ENCODE results near the gene F12. TPM values are rescaled to one million over a fixed set of nuclear protein-coding genes. Genes with fewer than 3 reads are reported as not detected.

F12 gene
- total RNA-seq, 1 donor from 2014 or later = 0.69 TPM

DNA sequence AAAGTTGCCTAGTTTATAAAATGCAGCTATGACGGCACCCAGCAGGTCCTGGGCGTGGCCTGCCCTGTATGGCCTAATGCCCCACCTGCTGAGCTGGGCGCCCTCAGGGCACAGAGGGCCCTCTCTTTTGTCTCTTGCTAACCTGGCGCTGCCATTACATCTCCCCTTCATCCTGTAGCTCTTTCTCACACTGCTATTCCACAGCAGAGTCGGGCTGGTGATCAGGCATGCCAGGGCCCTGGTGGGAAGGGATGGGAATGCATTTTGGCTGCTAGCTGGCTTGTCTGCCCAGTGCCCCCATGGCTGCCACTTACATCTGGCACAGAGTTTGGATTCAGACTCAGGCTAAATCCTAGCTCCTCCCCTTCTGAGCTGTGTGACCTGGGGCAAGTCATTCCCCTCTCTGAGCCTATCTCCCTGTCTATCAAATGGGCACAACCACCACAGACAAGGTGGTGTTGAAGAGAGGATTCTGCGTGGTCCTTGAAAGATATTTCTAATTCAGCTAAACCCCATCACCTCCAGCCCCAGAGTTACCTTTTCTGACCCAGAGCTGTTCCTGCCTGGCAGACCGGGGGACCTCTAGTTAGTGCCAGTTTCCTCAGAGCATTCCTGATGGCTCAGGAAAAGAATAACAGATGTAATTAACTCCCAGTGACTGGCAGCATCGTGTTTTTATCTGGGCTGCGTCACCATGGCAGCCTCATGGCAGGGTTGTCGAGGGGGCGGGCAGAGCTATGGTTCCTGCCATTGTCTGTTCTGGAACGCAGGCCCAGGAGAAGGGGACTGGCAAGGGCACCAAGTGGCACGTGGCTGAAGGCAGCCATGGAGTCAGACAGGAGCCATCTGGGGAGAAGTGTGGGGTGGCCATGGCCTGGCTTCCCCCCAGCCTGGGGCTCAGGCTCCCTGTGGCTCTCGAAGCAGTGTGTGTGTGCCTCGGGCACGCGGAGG is 43.6 kb upstream of the F12 start:
- no peak for ATAC-seq
- TF ChIP-seq, protein P1, sequence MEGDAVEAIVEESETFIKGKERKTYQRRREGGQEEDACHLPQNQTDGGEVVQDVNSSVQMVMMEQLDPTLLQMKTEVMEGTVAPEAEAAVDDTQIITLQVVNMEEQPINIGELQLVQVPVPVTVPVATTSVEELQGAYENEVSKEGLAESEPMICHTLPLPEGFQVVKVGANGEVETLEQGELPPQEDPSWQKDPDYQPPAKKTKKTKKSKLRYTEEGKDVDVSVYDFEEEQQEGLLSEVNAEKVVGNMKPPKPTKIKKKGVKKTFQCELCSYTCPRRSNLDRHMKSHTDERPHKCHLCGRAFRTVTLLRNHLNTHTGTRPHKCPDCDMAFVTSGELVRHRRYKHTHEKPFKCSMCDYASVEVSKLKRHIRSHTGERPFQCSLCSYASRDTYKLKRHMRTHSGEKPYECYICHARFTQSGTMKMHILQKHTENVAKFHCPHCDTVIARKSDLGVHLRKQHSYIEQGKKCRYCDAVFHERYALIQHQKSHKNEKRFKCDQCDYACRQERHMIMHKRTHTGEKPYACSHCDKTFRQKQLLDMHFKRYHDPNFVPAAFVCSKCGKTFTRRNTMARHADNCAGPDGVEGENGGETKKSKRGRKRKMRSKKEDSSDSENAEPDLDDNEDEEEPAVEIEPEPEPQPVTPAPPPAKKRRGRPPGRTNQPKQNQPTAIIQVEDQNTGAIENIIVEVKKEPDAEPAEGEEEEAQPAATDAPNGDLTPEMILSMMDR (IDR thresholded peaks at IDR 0.05) = no peak
- H3K36me3 ChIP-seq = no peaks in the 10 kb centered on the region
- no peak overlapping the region for H3K4me3 ChIP-seq
- H3K27me3 ChIP-seq = peaks cover 9% of the 10 kb centered on the region
- intact Hi-C loops (cut with DNase I) = loop anchor here (10.0 kb wide), 1 partner anchor 48 kb away; the partner anchor contains the start of genes F12 and PFN3
- no peaks in the 10 kb centered on the region for H3K9me3 ChIP-seq
- peaks cover 26% of the 10 kb centered on the region for H3K4me1 ChIP-seq
- DNase-seq = no peak
- H3K27ac ChIP-seq = no peak overlapping the region

DNA sequence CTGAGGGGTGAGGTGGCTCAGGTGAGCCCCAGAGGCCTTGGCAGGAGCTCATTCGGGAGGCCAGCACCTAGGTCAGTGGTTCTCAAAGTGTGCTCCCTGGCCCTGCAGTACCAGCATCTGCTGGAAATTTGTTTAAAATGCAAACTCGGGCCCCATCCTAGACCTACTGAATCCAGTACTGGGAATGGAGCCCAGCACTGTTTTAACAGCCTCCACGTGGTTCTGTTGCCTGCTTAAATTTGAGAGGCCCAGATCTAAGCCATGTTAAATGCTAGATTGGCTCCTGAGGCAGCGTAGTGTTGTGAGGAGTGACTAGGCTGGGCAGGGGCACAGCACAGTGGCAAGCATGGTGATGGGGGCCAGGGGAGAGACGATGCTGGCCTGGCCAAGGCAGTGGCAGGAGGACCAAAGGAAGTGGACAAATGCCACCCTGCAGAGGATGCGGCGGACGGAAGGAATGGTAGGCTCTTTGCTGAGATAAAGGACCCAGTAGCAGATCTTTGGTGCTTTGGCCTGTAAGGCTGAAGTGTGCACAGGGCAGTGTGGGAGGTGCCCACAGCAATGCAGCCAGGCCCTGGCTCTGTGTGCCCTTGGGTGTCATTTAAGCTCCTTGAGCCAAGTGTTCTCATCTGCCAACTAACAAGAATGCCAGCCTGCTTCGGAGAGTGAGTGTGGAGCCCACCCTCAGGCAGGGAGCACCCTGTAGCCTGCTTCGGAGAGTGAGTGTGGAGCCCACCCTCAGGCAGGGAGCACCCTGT is 41.5 kb upstream of the F12 start:
- ATAC-seq (no peak), DNase-seq (no peak)
- Histone ChIP-seq H3K4me3 (no peak overlapping the region), H3K36me3 (no peaks in the 10 kb centered on the region), H3K27ac (no peak overlapping the region), H3K9me3 (no peaks in the 10 kb centered on the region), H3K4me1 (peaks cover 34% of the 10 kb centered on the region), H3K27me3 (peaks cover 13% of the 10 kb centered on the region)
- intact Hi-C loops (cut with DNase I) = loop anchor here (10.0 kb wide), 1 partner anchor 46 kb away; the partner anchor contains the start of genes F12 and PFN3
- TF ChIP-seq, protein P1 (IDR thresholded peaks at IDR 0.05) = no peak

DNA sequence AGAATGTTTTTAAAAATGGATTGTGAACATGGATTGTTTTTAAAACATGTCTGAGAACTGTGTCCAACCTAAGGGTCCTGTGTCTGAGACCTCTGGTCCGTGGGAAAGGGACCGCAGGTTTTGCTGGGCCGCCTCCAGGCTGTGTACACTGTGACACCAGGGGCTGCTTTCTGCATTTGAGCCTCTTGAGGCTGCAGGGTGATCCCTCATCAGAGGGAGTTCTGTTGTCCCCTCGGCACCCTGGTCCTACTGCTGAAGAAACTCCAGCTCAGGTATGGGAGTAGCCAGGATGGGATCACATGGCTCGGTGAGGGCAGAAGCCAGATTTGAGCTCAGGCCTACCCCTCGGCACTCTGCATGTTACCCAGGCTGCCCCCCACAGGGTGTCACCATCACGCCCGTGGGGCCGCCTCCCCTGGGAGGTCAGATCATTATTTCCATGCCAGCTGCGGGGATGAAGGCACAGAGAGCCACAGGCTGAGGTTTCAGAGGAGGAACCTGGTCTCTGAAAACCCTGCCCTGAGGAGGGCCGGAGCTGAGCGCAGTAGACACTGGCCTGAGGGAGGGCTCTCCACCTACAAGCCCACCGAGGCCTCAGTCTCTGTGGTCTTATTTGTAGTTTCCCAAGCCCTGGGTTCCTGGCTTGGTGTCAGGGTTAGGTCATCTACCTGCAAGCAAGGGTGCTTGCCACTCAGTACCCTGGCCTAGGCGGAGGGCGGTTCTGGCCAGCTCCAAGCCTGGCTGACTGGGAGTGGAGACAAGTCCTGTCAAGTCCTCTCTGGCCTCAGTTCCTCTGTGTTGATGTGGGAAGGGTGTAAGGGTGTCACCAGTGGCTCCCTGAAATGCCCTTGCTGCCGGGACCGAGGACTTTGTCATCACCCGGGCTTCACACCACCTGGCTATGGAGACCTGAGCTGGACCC is 40.0 kb upstream of the F12 start:
- ATAC-seq = no peak
- intact Hi-C loops (cut with DNase I) = loop anchor here (10.0 kb wide), 1 partner anchor 45 kb away; the partner anchor contains the start of genes F12 and PFN3

DNA sequence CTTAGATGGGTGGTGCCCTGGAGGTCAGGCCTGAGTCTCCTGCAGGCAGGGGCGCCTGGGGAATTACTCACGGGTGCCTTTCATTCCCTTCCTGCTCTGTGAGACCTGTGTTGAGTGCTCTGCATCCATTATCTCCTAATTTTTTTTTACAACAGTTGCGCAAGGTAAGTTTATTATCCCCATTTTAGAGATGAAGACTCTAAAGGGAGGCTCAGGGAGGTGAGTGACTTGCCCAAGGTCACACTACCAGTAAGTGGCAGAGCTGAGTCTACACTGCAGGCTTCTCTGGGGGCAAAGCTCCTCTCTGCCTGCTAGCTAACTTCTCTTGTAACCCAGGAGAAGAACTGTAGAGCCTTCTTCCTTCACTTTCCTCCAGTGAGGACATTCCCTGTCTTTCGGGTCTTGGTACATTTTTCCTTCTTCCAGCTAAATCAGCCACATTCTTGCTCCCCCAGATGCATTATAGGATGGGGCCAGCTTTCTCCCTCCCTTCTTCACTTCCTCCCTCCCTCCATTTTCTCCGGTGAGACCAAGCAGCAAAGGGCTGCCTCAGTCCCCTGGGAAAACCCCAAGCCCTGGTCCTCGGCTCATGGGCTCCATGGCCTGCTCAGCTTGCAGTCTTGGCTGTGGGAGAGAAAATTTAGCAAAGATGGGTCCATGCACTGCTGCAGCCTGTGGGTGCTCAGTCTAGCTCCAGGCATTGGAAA is 39.0 kb upstream of the F12 start:
- Histone ChIP-seq H3K36me3 (no peaks in the 10 kb centered on the region), H3K9me3 (no peaks in the 10 kb centered on the region), H3K27me3 (peaks cover 13% of the 10 kb centered on the region), H3K4me1 (peaks cover 22% of the 10 kb centered on the region), H3K4me3 (no peak overlapping the region), H3K27ac (no peak overlapping the region)
- TF ChIP-seq, protein P1 (IDR thresholded peaks at IDR 0.05) = no peak
- DNase-seq = no peak
- intact Hi-C loops (cut with DNase I) = no loop called here
- ATAC-seq = no peak

More for the DNA sequence above, 40.0 kb upstream of the F12 start:
- Histone ChIP-seq H3K36me3 (no peaks in the 10 kb centered on the region), H3K9me3 (no peaks in the 10 kb centered on the region), H3K4me1 (peaks cover 29% of the 10 kb centered on the region), H3K27ac (no peak overlapping the region), H3K4me3 (no peak overlapping the region), H3K27me3 (peaks cover 13% of the 10 kb centered on the region)
- TF ChIP-seq, protein P1 (IDR thresholded peaks at IDR 0.05) = no peak
- DNase-seq = no peak
